OCI-LY3 (cell line): ENCODE data around the gene OLA1.

ENCODE experiments used
- CTCF ChIP-seq: fragments of 200-600, 300-600 bp; sonication (generic); IDR thresholded peaks from 2 replicates; pipeline ENCODE4 v1.5.1; 2014; ENCODE audit warnings: antibody characterized with exemption, low read length, low read depth
- EZH2phosphoT487 ChIP-seq: fragments of 200-600 bp; shearing (Covaris generic); IDR thresholded peaks from 2 replicates; pipeline ENCODE4 v1.6.1; 2018; ENCODE audit warnings: antibody characterized with exemption, mixed run types, low read depth

DNA sequence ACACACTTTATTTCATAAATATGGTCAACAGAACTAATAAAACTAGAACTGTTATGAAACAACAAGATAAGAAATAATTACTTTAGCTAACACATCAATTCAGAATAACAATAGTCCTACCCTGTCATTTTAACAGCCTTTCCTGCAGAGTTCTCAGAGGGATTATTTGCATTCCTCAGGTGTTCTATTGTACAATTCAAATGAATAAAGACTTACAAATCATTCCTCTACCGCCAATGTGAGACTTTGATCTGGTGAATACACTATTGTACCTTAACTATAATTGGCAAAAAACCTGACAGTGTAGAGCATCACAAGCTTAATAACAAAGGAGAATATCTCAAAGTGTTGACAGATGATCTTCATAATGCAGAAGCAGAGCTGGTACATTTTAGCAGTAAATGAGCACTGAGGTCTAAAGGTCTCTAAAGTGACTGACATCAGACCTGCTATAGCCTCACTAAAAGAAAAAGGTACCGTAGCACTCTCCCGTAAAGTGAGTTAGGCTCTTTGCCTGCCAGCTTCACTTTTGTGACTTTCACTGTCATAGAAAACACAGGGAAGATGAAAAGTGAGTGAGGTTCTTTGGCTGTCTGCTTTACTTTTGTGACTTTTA lies 164.4 kb downstream of the OLA1 start:
- TF ChIP-seq CTCF (no peak), EZH2phosphoT487 (no peak)
